ENCODE results near the gene GIPR.

DNA sequence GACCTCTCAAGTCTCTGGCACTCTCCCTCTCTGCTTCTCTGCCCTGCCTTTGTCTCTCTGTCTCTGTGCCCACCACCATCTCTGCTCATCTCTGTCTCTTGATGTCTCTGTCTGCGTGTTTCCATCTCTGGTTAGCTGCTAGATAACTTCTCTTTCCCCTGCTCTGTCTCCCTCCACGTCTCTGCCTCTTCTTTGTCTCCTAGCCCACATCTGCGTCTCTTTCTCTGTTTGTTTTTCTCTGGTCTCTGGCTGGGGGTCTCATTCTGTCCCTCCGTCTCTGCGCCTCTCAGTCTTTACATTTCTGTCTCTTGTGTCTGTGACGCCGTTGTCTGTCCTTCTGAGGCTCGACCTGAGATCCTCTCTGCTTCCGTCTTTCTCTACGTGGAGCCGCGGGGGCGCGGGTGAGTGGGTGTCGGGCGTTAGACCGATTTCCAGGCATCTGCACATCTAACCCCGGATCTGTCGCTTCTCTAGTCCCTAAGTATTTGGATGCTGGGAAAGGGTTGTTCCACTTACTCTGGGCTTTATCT lies 386 bp downstream of the GIPR start:
- no peak for TF ChIP-seq POLR2A (IDR thresholded peaks at IDR 0.05; ENCODE audit: low read length)
- no peak for TF ChIP-seq GATA1 (IDR thresholded peaks at IDR 0.05; ENCODE audit: low read depth, low read length)
